H1 (cell line): ENCODE results near the gene SRGAP3. TPM values are rescaled to one million over a fixed set of nuclear protein-coding genes. Genes with fewer than 3 reads are reported as not detected.

ENCODE experiments used
- CTCF ChIP-seq, 3 experiments: IDR thresholded peaks; 1 replicate in 2 of 3; 2 replicates in 1 of 3; pipeline versions ENCODE4 v1.5.1 to v1.6.1; 2011; ENCODE audit warnings: low read length in 3 of 3, mild to moderate bottlenecking in 3 of 3, inconsistent platforms in 2 of 3, low read depth in 1 of 3, moderate library complexity in 1 of 3; ENCODE audit not compliant: insufficient read depth in 1 of 3; ENCODE audit errors: control extremely low read depth in 1 of 3
- EP300 ChIP-seq, 2 experiments: IDR thresholded peaks; 1 replicate in 1 of 2; 2 replicates in 1 of 2; pipeline ENCODE4 v1.6.1; 2011 to 2012; ENCODE audit warnings: low read depth in 2 of 2, low read length in 2 of 2, mild to moderate bottlenecking in 2 of 2, borderline replicate concordance in 1 of 2, inconsistent platforms in 1 of 2, moderate library complexity in 1 of 2
- RNF2 ChIP-seq: fragments of 200-900, 300-1000 bp; sonication (generic); IDR thresholded peaks from 2 replicates; pipeline ENCODE4 v1.7.1; 2016; ENCODE audit warnings: borderline replicate concordance, low read depth, mild to moderate bottlenecking, antibody characterized with exemption, low read length; ENCODE audit not compliant: poor library complexity, severe bottlenecking; ENCODE audit errors: missing control alignments
- SIX5 ChIP-seq: IDR thresholded peaks from 2 replicates; pipeline ENCODE4 v1.6.1; 2011; ENCODE audit warnings: mild to moderate bottlenecking, low read depth, low read length
- SP1 ChIP-seq: IDR thresholded peaks from 2 replicates; pipeline ENCODE4 v1.6.1; 2011; ENCODE audit warnings: low read depth, low read length
- SP2 ChIP-seq: IDR thresholded peaks from 2 replicates; pipeline ENCODE4 v1.6.1; 2012; ENCODE audit warnings: mild to moderate bottlenecking, low read length, inconsistent platforms
- polyA plus RNA-seq, 7 experiments: library from polyadenylated mRNA; depleted of rRNA in 3 of 7; stranded (reverse) in 5 of 7; unstranded in 2 of 7; fragments of >200 nt in 5 of 7; fragments of 200-250 nt in 2 of 7; gene quantifications; 1 replicate in 5 of 7; 2 replicates in 1 of 7; 4 replicates in 1 of 7; pipeline versions ENCODE4 v1.2.1 to v1.2.3, GENCODE V29; 2011 to 2013; ENCODE audit warnings: missing spikeins in 2 of 7, mixed read lengths in 2 of 7
- total RNA-seq: library from RNA; stranded (reverse); fragmentation: NEBNext Ultra II Directional; extraction: Animal tissue kit (Norgen Biotek cat#: 25700); gene quantifications from 2 replicates; pipeline ENCODE4 v1.2.1, GENCODE V29; 2021

Gene SRGAP3
- total and polyA plus RNA-seq, 2 of the 8 experiments (the other 6 are each of a cell fraction or from before 2014, with no cell fraction given), result 5.8 to 11.4 TPM

GRCh38 chr3:9278085-9278484 lies 28.6 kb upstream of the SRGAP3 start (continued):
- no peak for TF ChIP-seq SIX5
- no peak for TF ChIP-seq RNF2
- TF ChIP-seq CTCF (IDR thresholded peaks at IDR 0.05; ENCODE audit: control extremely low read depth in 1 of 3, insufficient read depth in 1 of 3, low read depth in 1 of 3, low read length in 3 of 3), result no peak
- no peak for TF ChIP-seq SP2
- no peak for TF ChIP-seq EP300 (IDR thresholded peaks at IDR 0.05; ENCODE audit: borderline replicate concordance in 1 of 2, low read depth in 2 of 2, low read length in 2 of 2)
- TF ChIP-seq SP1, result no peak
